H1 (cell line): ENCODE results near the gene S100A14. TPM values are rescaled to one million over a fixed set of nuclear protein-coding genes. Genes with fewer than 3 reads are reported as not detected.

Source experiments
- CTCF ChIA-PET: fragments of 300-600 bp; sonication (Branson Sonifier 250); formaldehyde crosslinking; loops from one replicate; lab custom pipeline; 2021; ENCODE audit not compliant: partially characterized antibody; lab: Charles Lee
- POLR2A ChIA-PET: fragments of 300-600 bp; sonication (Branson Sonifier 250); formaldehyde crosslinking; loops from one replicate; lab custom pipeline; 2021; ENCODE audit warnings: inconsistent platforms; ENCODE audit not compliant: partially characterized antibody; lab: Charles Lee
- DNase-seq, 2 experiments: peaks; one replicate each; pipeline versions ENCODE4 v3.0.0 to v3.0.0-alpha.2; 2010 to 2022; ENCODE audit warnings: low spot score in 2 of 2, low read depth in 1 of 2, mixed read lengths in 1 of 2
- FAIRE-seq: peaks from 2 replicates; lab custom pipeline; 2011; peaks lifted over from hg19 to GRCh38; lab: Jason Lieb, UNC
- H2AFZ ChIP-seq: 2 replicates; pipeline ENCODE4 v1.8.1; 2012; ENCODE audit warnings: low read length, inconsistent platforms
- H2AK5ac ChIP-seq: 2 replicates; pipeline ENCODE4 v1.6.1; 2013; ENCODE audit warnings: low read depth, low read length
- H2BK120ac ChIP-seq: replicated peaks from 2 replicates; pipeline ENCODE3; 2013; ENCODE audit warnings: low read depth, low read length, inconsistent platforms
- H2BK12ac ChIP-seq: 2 replicates; pipeline ENCODE4 v1.6.1; 2013; ENCODE audit warnings: low read depth, low read length
- H2BK15ac ChIP-seq: 2 replicates; pipeline ENCODE4 v1.6.1; 2013; ENCODE audit warnings: low read length
- H2BK20ac ChIP-seq: 2 replicates; pipeline ENCODE4 v1.6.1; 2013; ENCODE audit warnings: low read length
- H2BK5ac ChIP-seq: 2 replicates; pipeline ENCODE4 v1.6.1; 2013; ENCODE audit warnings: low read depth, low read length
- H3K14ac ChIP-seq: 2 replicates; pipeline ENCODE4 v1.6.1; 2013; ENCODE audit warnings: inconsistent platforms; ENCODE audit not compliant: insufficient read length
- H3K18ac ChIP-seq: 2 replicates; pipeline ENCODE4 v1.6.1; 2013; ENCODE audit warnings: low read length; ENCODE audit errors: extremely low read depth
- H3K23ac ChIP-seq: 2 replicates; pipeline ENCODE4 v1.6.1; 2013; ENCODE audit warnings: inconsistent platforms; ENCODE audit not compliant: insufficient read length
- H3K23me2 ChIP-seq: 2 replicates; pipeline ENCODE4 v1.6.1; 2013; ENCODE audit warnings: low read depth, low read length
- H3K27ac ChIP-seq: 2 replicates; pipeline ENCODE4 v1.6.1; 2011; ENCODE audit warnings: low read depth, low read length, inconsistent platforms
- H3K27me3 ChIP-seq, 4 experiments: replicated peaks in 1 of 4; 1 replicate in 1 of 4; 2 replicates in 3 of 4; pipeline versions ENCODE4 v1.6.1 to v1.8.1; 2011 to 2013; ENCODE audit warnings: low read length in 3 of 4, mild to moderate bottlenecking in 3 of 4, inconsistent platforms in 2 of 4, mixed read lengths in 2 of 4, moderate library complexity in 1 of 4; ENCODE audit not compliant: control insufficient read depth in 3 of 4, insufficient read depth in 3 of 4; ENCODE audit errors: extremely low read depth in 1 of 4
- H3K36me3 ChIP-seq, 4 experiments: 2 replicates each; pipeline versions ENCODE4 v1.6.1 to v1.8.1; 2011 to 2013; ENCODE audit warnings: mild to moderate bottlenecking in 4 of 4, low read length in 3 of 4, moderate library complexity in 2 of 4, control low read depth in 1 of 4, inconsistent platforms in 1 of 4; ENCODE audit not compliant: insufficient read depth in 4 of 4, control insufficient read depth in 2 of 4
- H3K4ac ChIP-seq: replicated peaks from 2 replicates; pipeline ENCODE3; 2013; ENCODE audit warnings: low read length, low read depth, mixed read lengths, inconsistent platforms; ENCODE audit not compliant: insufficient read length
- H3K4me1 ChIP-seq, 4 experiments: replicated peaks in 1 of 4; 1 replicate in 1 of 4; 2 replicates in 3 of 4; pipeline versions ENCODE4 v1.6.1 to v1.8.1; 2011 to 2013; ENCODE audit warnings: low read length in 3 of 4, inconsistent platforms in 2 of 4, mixed read lengths in 1 of 4; ENCODE audit not compliant: insufficient read depth in 4 of 4, control insufficient read depth in 3 of 4
- H3K4me2 ChIP-seq, 2 experiments: 2 replicates each; pipeline versions ENCODE4 v1.6.1 to v1.8.1; 2011 to 2013; ENCODE audit warnings: low read depth in 2 of 2, low read length in 2 of 2, control low read depth in 1 of 2, inconsistent platforms in 1 of 2, mild to moderate bottlenecking in 1 of 2; ENCODE audit not compliant: insufficient read depth in 1 of 2
- H3K4me3 ChIP-seq, 4 experiments: fragments of 200-600, 300-600 bp in 1 of 4; sonication (generic), shearing (Covaris generic), sonication (Bioruptor Twin) in 1 of 4; 2 replicates each; pipeline versions ENCODE4 v1.5.1 to v1.8.1; 2011 to 2016; ENCODE audit warnings: low read length in 4 of 4, low read depth in 3 of 4, control low read depth in 2 of 4, inconsistent platforms in 2 of 4, mild to moderate bottlenecking in 2 of 4, mixed read lengths in 1 of 4, moderate library complexity in 1 of 4; ENCODE audit not compliant: insufficient read depth in 2 of 4; ENCODE audit errors: extremely low read depth in 1 of 4
- H3K56ac ChIP-seq: replicated peaks from 2 replicates; pipeline ENCODE3; 2013; ENCODE audit warnings: low read depth, mild to moderate bottlenecking, mixed read lengths, low read length, inconsistent platforms; ENCODE audit not compliant: insufficient read length
- H3K79me1 ChIP-seq: 2 replicates; pipeline ENCODE4 v1.6.1; 2013; ENCODE audit warnings: low read depth, low read length, control low read depth
- H3K79me2 ChIP-seq, 2 experiments: 2 replicates each; pipeline versions ENCODE4 v1.6.1 to v1.8.1; 2012 to 2013; ENCODE audit warnings: low read length in 2 of 2, mild to moderate bottlenecking in 2 of 2, inconsistent platforms in 1 of 2; ENCODE audit not compliant: insufficient read depth in 2 of 2, control insufficient read depth in 1 of 2
- H3K9ac ChIP-seq, 4 experiments: replicated peaks in 1 of 4; 1 replicate in 1 of 4; 2 replicates in 3 of 4; pipeline versions ENCODE4 v1.6.1 to v1.8.1; 2011 to 2013; ENCODE audit warnings: low read depth in 3 of 4, low read length in 3 of 4, control low read depth in 2 of 4, mild to moderate bottlenecking in 2 of 4, moderate library complexity in 2 of 4, inconsistent platforms in 1 of 4; ENCODE audit errors: extremely low read depth in 1 of 4
- H3K9me3 ChIP-seq, 2 experiments: 2 replicates each; pipeline versions ENCODE4 v1.6.1 to v1.8.1; 2012 to 2013; ENCODE audit warnings: mild to moderate bottlenecking in 2 of 2, moderate library complexity in 2 of 2, control low read depth in 1 of 2, inconsistent platforms in 1 of 2, low read depth in 1 of 2, low read length in 1 of 2, mixed read lengths in 1 of 2; ENCODE audit not compliant: insufficient read depth in 2 of 2
- H4K20me1 ChIP-seq, 2 experiments: replicated peaks in 1 of 2; 2 replicates each; pipeline versions ENCODE3 to v1.8.1; 2011 to 2013; ENCODE audit warnings: inconsistent platforms in 2 of 2, low read length in 2 of 2, mild to moderate bottlenecking in 1 of 2; ENCODE audit not compliant: insufficient read depth in 2 of 2, control insufficient read depth in 1 of 2
- H4K5ac ChIP-seq: 2 replicates; pipeline ENCODE4 v1.6.1; 2013; ENCODE audit warnings: low read length, low read depth, mixed read lengths, inconsistent platforms; ENCODE audit not compliant: insufficient read length
- H4K8ac ChIP-seq: 2 replicates; pipeline ENCODE4 v1.8.0; 2013; ENCODE audit warnings: mild to moderate bottlenecking, moderate library complexity, low read length, inconsistent platforms; ENCODE audit not compliant: insufficient read depth; ENCODE audit errors: extremely low read depth
- H4K91ac ChIP-seq: replicated peaks from 2 replicates; pipeline ENCODE3; 2013; ENCODE audit warnings: low read length, mixed read lengths, inconsistent platforms; ENCODE audit not compliant: insufficient read length
- EP300 ChIP-seq, 2 experiments: IDR thresholded peaks; 1 replicate in 1 of 2; 2 replicates in 1 of 2; pipeline ENCODE4 v1.6.1; 2011 to 2012; ENCODE audit warnings: low read depth in 2 of 2, low read length in 2 of 2, mild to moderate bottlenecking in 2 of 2, borderline replicate concordance in 1 of 2, inconsistent platforms in 1 of 2, moderate library complexity in 1 of 2
- EZH2 ChIP-seq: fragments of 200-600 bp; sonication (generic); IDR thresholded peaks from 2 replicates; pipeline ENCODE4 v1.7.1; 2012; ENCODE audit warnings: low read depth, mild to moderate bottlenecking, moderate library complexity, low read length, inconsistent platforms; ENCODE audit not compliant: severe bottlenecking
- HDAC2 ChIP-seq, 2 experiments: fragments of 300-600 bp in 1 of 2; sonication (generic) in 1 of 2; IDR thresholded peaks; 2 replicates each; pipeline ENCODE4 v1.6.1; 2011 to 2012; ENCODE audit warnings: low read depth in 2 of 2, low read length in 2 of 2, mild to moderate bottlenecking in 2 of 2, moderate library complexity in 2 of 2, borderline replicate concordance in 1 of 2, inconsistent platforms in 1 of 2
- JUN ChIP-seq: IDR thresholded peaks from 2 replicates; pipeline ENCODE4 v1.6.1; 2011; ENCODE audit warnings: low read depth, mild to moderate bottlenecking, improper control_type of control experiment, low read length
- SRF ChIP-seq: IDR thresholded peaks from 2 replicates; pipeline ENCODE4 v1.6.1; 2011; ENCODE audit warnings: mild to moderate bottlenecking, low read depth, low read length, moderate library complexity
- WGBS, 2 experiments: shearing (Covaris generic) in 1 of 2; methylation state at CpG; one replicate each; pipeline versions ENCODE4 v1.1.6 to v1.1.7; 2013 to 2015; ENCODE audit warnings: low lambda C conversion rate in 2 of 2, mixed read lengths in 2 of 2, inconsistent platforms in 1 of 2, low coverage in 1 of 2, missing lambda C conversion rate in 1 of 2; ENCODE audit not compliant: insufficient replicate concordance in 2 of 2, insufficient coverage in 1 of 2, insufficient read length in 1 of 2; ENCODE audit errors: extremely low coverage in 1 of 2, missing lambda C conversion rate in 1 of 2; 5-methylcytosine and 5-hydroxymethylcytosine counted together
- polyA plus RNA-seq, 7 experiments: library from polyadenylated mRNA; depleted of rRNA in 3 of 7; stranded (reverse) in 5 of 7; unstranded in 2 of 7; fragments of >200 nt in 5 of 7; fragments of 200-250 nt in 2 of 7; gene quantifications; 1 replicate in 5 of 7; 2 replicates in 1 of 7; 4 replicates in 1 of 7; pipeline versions ENCODE4 v1.2.1 to v1.2.3, GENCODE V29; 2011 to 2013; ENCODE audit warnings: missing spikeins in 2 of 7, mixed read lengths in 2 of 7
- total RNA-seq: library from RNA; stranded (reverse); fragmentation: NEBNext Ultra II Directional; extraction: Animal tissue kit (Norgen Biotek cat#: 25700); gene quantifications from 2 replicates; pipeline ENCODE4 v1.2.1, GENCODE V29; 2021

S100A14 gene
- total and polyA plus RNA-seq, 2 of the 8 experiments (the other 6 are each of a cell fraction or from before 2014, with no cell fraction given) = 1.4 to 5.3 TPM

- Histone ChIP-seq H3K4me3 (no peak overlapping the region), H3K23me2 (no peaks in the 10 kb centered on the region), H3K9me3 (peaks cover 0 to 2% of the 10 kb centered on the region in 2 experiments; a peak in 1 of 4 replicates), H3K36me3 (no peaks in the 10 kb centered on the region), H4K20me1 (no peaks in the 10 kb centered on the region), H3K56ac (no peak overlapping the region), H2BK5ac (no peak overlapping the region), H3K18ac (no peak overlapping the region), H3K79me1 (no peaks in the 10 kb centered on the region), H4K91ac (no peak overlapping the region), H2AFZ (no peak overlapping the region), H3K14ac (no peak overlapping the region), H4K5ac (no peak overlapping the region), H2BK120ac (no peak overlapping the region), H3K4ac (no peak overlapping the region), H3K9ac (no peak overlapping the region), H3K27ac (no peak overlapping the region), H3K27me3 (no peaks in the 10 kb centered on the region), H2BK20ac (no peak overlapping the region), H3K79me2 (no peaks in the 10 kb centered on the region), H2AK5ac (no peak overlapping the region), H4K8ac (no peak overlapping the region), H2BK12ac (no peak overlapping the region), H3K4me2 (no peak overlapping the region), H3K23ac (no peak overlapping the region), H3K4me1 (no peaks in the 10 kb centered on the region), H2BK15ac (no peak overlapping the region)
- WGBS, 2 experiments = 100% methylated on average over 1 of the region's 1 CpG; no CpG with 5 or more reads in 1 of the 2 experiments
- ChIA-PET CTCF (interaction anchor here (0.7 to 1.9 kb wide), 9 partner anchors 11 to 64 kb away, joined by 3 to 7 read pairs (median 4); no protein-coding TSS in a partner anchor), POLR2A (interaction anchor here (0.6 to 2.7 kb wide), 4 partner anchors 33 to 50 kb away, joined by 3 to 10 read pairs (median 3); partner anchors contain the start of genes S100A13 and S100A6)
- DNase-seq (no peak), FAIRE-seq (no peak)
- TF ChIP-seq HDAC2 (IDR thresholded peaks at IDR 0.05; ENCODE audit: borderline replicate concordance in 1 of 2, low read depth in 2 of 2, low read length in 2 of 2) (no peak), SRF (no peak), JUN (no peak), EZH2 (no peak), EP300 (IDR thresholded peaks at IDR 0.05; ENCODE audit: borderline replicate concordance in 1 of 2, low read depth in 2 of 2, low read length in 2 of 2) (no peak)
Measured at GRCh38 chr1:153585006-153585405, 31.1 kb downstream of the S100A14 start.
